Loucy (cell line): ENCODE measurements around the gene SLC35A5.

Experiments used
- H2AFZ ChIP-seq: fragments of 200-600 bp; sonication (generic); 2 replicates; pipeline ENCODE4 v1.6.0; 2016; ENCODE audit warnings: antibody characterized with exemption, mild to moderate bottlenecking, low read length, moderate library complexity
- H3F3A ChIP-seq: fragments of 200-600 bp; 2 replicates; pipeline ENCODE4 v1.6.0; 2016; ENCODE audit warnings: antibody characterized with exemption, low read depth, mild to moderate bottlenecking
- H3K27me3 ChIP-seq: fragments of 200-600 bp; sonication (generic); 2 replicates; pipeline ENCODE4 v1.6.1; 2014; ENCODE audit warnings: low read length, mild to moderate bottlenecking; ENCODE audit not compliant: insufficient read depth, poor library complexity, severe bottlenecking
- H3K36me3 ChIP-seq: fragments of 200-600 bp; sonication (generic); 2 replicates; pipeline ENCODE4 v1.6.1; 2016; ENCODE audit warnings: low read length; ENCODE audit not compliant: insufficient read depth
- H3K4me1 ChIP-seq: fragments of 200-600 bp; sonication (generic); 2 replicates; pipeline ENCODE4 v1.5.1; 2014; ENCODE audit warnings: low read length, mild to moderate bottlenecking; ENCODE audit not compliant: insufficient read depth, poor library complexity, severe bottlenecking
- H3K4me2 ChIP-seq: fragments of 200-600 bp; sonication (generic); 2 replicates; pipeline ENCODE4 v1.6.0; 2014; ENCODE audit warnings: antibody characterized with exemption, low read length, low read depth, mild to moderate bottlenecking; ENCODE audit not compliant: poor library complexity, severe bottlenecking
- H3K4me3 ChIP-seq: fragments of 200-600 bp; sonication (generic); 2 replicates; pipeline ENCODE4 v1.5.1; 2014; ENCODE audit warnings: low read length, mild to moderate bottlenecking, mixed read lengths; ENCODE audit not compliant: poor library complexity, severe bottlenecking
- H3K79me2 ChIP-seq: fragments of 200-600 bp; sonication (generic); 2 replicates; pipeline ENCODE4 v1.6.1; 2014; ENCODE audit warnings: low read length; ENCODE audit not compliant: insufficient read depth
- H3K9ac ChIP-seq: fragments of 200-600 bp; sonication (generic); 2 replicates; pipeline ENCODE4 v1.6.0; 2014; ENCODE audit warnings: mild to moderate bottlenecking, low read depth, low read length, moderate library complexity; ENCODE audit not compliant: poor library complexity, severe bottlenecking
- H3K9me2 ChIP-seq: fragments of 200-600 bp; sonication (generic); replicated peaks from 2 replicates; pipeline ENCODE4 v1.6.1; 2016; ENCODE audit warnings: low read depth, low read length, mixed read lengths
- H3K9me3 ChIP-seq: fragments of 200-600 bp; sonication (generic); 2 replicates; pipeline ENCODE4 v1.6.1; 2014; ENCODE audit warnings: mild to moderate bottlenecking, antibody characterized with exemption, low read length, low read depth; ENCODE audit not compliant: insufficient read depth
- H4K20me1 ChIP-seq: fragments of 200-600 bp; sonication (generic); 2 replicates; pipeline ENCODE4 v1.6.0; 2014; ENCODE audit warnings: antibody characterized with exemption, low read length, mild to moderate bottlenecking; ENCODE audit not compliant: insufficient read depth, poor library complexity, severe bottlenecking
- EZH2phosphoT487 ChIP-seq: fragments of 200-600 bp; IDR thresholded peaks from 2 replicates; pipeline ENCODE4 v1.6.1; 2018; ENCODE audit warnings: antibody characterized with exemption, mild to moderate bottlenecking, moderate library complexity, borderline replicate concordance
- TF ChIP-seq, protein P1 (sequence below): fragments of 200-600 bp; sonication (generic); conservative IDR thresholded peaks from 2 replicates; pipeline ENCODE4 v1.5.1; 2014; ENCODE audit warnings: mild to moderate bottlenecking, antibody characterized with exemption, low read length

The SLC35A5 gene

DNA sequence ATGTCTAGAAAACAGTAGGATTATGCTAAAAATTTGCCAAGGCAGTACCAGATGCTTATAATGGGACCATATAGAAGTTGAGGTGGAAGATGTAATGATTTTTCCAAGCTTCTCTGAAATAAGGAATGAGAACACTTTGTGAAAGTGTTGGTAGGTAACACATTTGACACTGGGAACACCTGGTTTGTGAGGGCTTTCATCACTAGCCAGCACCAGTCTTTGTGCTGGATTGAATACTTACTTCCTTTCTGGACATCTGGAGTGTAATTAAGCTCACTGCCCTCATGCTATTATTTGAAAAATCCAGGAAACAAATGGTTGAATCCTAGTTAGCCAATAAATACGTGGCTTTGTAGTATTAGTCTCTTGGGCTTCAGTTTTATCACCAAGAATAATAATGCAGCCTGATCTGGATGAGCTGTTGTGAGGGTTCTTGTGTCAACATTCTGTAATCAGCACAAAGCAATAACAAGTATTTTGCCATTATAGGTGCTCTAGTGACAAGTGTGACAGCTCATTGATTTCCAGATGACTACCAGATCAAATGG, 66.1 kb downstream of the SLC35A5 start:
- Histone ChIP-seq H2AFZ (no peak overlapping the region), H3K4me2 (no peak overlapping the region), H3K4me3 (no peak overlapping the region), H4K20me1 (no peaks in the 10 kb centered on the region), H3F3A (no peaks in the 10 kb centered on the region), H3K4me1 (no peaks in the 10 kb centered on the region), H3K36me3 (no peaks in the 10 kb centered on the region), H3K9me3 (no peaks in the 10 kb centered on the region), H3K9ac (no peak overlapping the region), H3K27me3 (no peaks in the 10 kb centered on the region), H3K9me2 (no peaks in the 10 kb centered on the region), H3K79me2 (no peaks in the 10 kb centered on the region)
- no peak for TF ChIP-seq EZH2phosphoT487
- TF ChIP-seq, protein P1, sequence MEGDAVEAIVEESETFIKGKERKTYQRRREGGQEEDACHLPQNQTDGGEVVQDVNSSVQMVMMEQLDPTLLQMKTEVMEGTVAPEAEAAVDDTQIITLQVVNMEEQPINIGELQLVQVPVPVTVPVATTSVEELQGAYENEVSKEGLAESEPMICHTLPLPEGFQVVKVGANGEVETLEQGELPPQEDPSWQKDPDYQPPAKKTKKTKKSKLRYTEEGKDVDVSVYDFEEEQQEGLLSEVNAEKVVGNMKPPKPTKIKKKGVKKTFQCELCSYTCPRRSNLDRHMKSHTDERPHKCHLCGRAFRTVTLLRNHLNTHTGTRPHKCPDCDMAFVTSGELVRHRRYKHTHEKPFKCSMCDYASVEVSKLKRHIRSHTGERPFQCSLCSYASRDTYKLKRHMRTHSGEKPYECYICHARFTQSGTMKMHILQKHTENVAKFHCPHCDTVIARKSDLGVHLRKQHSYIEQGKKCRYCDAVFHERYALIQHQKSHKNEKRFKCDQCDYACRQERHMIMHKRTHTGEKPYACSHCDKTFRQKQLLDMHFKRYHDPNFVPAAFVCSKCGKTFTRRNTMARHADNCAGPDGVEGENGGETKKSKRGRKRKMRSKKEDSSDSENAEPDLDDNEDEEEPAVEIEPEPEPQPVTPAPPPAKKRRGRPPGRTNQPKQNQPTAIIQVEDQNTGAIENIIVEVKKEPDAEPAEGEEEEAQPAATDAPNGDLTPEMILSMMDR: no peak

DNA sequence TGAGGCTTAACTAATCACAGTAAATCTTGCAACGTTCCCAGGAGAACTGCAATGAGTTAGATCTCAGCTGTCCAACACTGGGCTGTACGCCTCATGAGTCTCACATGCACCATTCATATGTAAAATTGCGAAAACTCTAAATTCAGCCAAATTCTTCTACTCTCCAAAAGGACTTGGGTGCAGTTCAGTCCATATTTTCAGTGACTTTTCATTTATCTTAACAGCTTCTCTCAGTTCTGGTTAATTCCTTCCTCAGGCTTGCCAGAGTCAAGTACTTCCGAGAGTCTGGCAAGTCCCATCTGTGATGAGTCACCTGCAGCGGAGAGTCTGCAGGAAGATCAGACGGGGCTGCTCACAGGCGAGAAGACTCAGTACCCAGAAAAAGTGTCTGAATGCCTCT, 67.6 kb downstream of the SLC35A5 start:
- no peaks in the 10 kb centered on the region for H3K27me3 ChIP-seq
- H3K9me3 ChIP-seq: no peaks in the 10 kb centered on the region
- H3K36me3 ChIP-seq: no peaks in the 10 kb centered on the region
- H3K9me2 ChIP-seq: no peaks in the 10 kb centered on the region
- H3K79me2 ChIP-seq: no peaks in the 10 kb centered on the region
- H4K20me1 ChIP-seq: no peaks in the 10 kb centered on the region
- H2AFZ ChIP-seq: no peak overlapping the region
- TF ChIP-seq, protein P1: no peak
- no peak overlapping the region for H3K4me3 ChIP-seq
- no peaks in the 10 kb centered on the region for H3F3A ChIP-seq
- no peak overlapping the region for H3K4me2 ChIP-seq
- H3K4me1 ChIP-seq: no peaks in the 10 kb centered on the region
- H3K9ac ChIP-seq: no peak overlapping the region

DNA sequence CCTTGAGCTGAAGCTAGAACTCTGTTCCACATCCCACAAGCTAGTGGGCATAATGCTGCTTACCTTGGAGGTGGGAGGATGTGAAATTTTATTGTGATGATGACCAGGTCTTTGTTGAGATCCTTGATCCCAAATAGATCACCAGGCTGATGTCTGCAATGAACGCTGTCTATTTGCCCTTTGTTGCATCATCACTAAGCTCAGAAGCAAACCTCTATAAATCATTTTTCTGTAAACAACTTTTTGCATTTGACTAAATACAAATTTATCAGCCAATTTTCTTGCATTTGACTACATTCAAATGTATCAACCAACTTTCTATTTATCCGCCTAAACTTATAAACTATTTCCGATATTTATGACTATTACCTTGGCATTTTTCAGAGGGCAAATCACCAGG, 69.4 kb downstream of the SLC35A5 start:
- Histone ChIP-seq H3K4me3 (no peak overlapping the region), H3K9me2 (no peaks in the 10 kb centered on the region), H3K36me3 (no peaks in the 10 kb centered on the region), H3K79me2 (no peaks in the 10 kb centered on the region), H3K27me3 (no peaks in the 10 kb centered on the region), H2AFZ (no peak overlapping the region), H3K4me1 (no peaks in the 10 kb centered on the region), H3K9ac (no peak overlapping the region), H3K9me3 (no peaks in the 10 kb centered on the region), H3K4me2 (no peak overlapping the region), H3F3A (no peaks in the 10 kb centered on the region), H4K20me1 (no peaks in the 10 kb centered on the region)
- TF ChIP-seq EZH2phosphoT487: no peak
- TF ChIP-seq, protein P1: no peak
